A673 (cell line): ENCODE measurements around the gene CDK15.

Source experiments
- CTCF ChIP-seq: fragments of 300-800, 200-600 bp; sonication (generic); conservative IDR thresholded peaks from 2 replicates; pipeline ENCODE4 v1.5.1; 2017; ENCODE audit warnings: low read depth, mild to moderate bottlenecking, antibody characterized with exemption, low read length, moderate library complexity, mixed read lengths
- EZH2 ChIP-seq: fragments of 200-600 bp; sonication (generic); IDR thresholded peaks from 2 replicates; pipeline ENCODE4 v1.6.1; 2017; ENCODE audit warnings: borderline replicate concordance, low read depth, mild to moderate bottlenecking, mixed read lengths, antibody characterized with exemption, low read length; ENCODE audit not compliant: poor library complexity, severe bottlenecking

- no peak for TF ChIP-seq EZH2
- TF ChIP-seq CTCF = no peak
Observed at GRCh38 chr2:201765799-201766198, 40.5 kb upstream of the CDK15 start.
